IPS-18c (cell line): ENCODE measurements around the gene ZNF121.
A peak's percentile ranks its signal among the peaks of the same experiment; 100 is the strongest.
"Not testable (repeated sequence)": the region's sequence is repeated elsewhere in the genome, so short reads cannot be mapped to it uniquely, and the experiment has no call there.

Experiments
- H3K4me3 ChIP-seq: 2 replicates; pipeline ENCODE4 v1.7.0; 2013; ENCODE audit warnings: low read depth, mild to moderate bottlenecking, low read length, moderate library complexity; ENCODE audit not compliant: insufficient read depth
- H3K9me3 ChIP-seq: one replicate; pipeline ENCODE4 v1.6.1; 2013; ENCODE audit warnings: mild to moderate bottlenecking, low read length, moderate library complexity; ENCODE audit not compliant: control insufficient read depth, insufficient read depth

The ZNF121 gene

DNA sequence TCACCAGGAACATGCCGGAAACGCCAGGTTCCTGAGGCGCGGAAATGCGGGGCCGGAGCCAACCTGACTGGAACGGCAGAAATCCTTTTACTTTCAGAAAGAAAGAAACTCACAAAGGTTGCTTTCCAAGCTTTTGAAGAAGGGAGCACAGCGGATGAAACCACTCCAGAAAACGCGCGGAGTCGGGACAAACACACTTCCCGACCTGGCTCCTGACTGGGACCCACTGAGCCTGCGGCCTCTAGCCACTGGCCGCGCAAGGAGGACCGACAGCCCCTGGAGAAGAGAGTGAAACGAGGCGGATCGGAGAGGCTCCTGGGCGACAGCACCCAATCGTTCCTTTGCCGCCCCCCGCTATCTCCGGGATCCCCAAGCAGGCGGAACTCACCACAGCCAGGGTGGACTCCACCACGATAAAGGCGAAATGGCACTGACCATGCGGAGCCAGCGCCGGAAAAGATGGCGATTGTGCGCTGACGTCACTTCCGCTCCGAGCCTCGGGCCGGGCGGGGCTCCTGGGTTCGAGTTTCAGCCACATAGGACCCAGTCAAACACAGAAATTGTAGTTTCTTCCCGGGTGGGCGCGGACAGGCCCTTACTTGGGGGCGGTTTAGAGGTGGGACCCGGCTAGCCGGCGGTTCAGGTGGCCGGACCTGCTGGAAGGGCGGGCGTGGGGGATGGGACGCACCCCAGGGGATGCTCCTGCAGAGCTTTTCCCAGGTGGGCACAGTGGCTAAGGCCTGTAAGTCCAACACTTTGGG lies at the start of gene ZNF121:
ZNF121 (minus strand) TSS at position 432 of the 761 bp plus-strand sequence. CDS start 16,407 bp downstream, outside the sequence.
- peaks cover 4% of the 10 kb centered on the region for H3K9me3 ChIP-seq
- peak within 1 kb of the TSS; percentile 96 for H3K4me3 ChIP-seq

DNA sequence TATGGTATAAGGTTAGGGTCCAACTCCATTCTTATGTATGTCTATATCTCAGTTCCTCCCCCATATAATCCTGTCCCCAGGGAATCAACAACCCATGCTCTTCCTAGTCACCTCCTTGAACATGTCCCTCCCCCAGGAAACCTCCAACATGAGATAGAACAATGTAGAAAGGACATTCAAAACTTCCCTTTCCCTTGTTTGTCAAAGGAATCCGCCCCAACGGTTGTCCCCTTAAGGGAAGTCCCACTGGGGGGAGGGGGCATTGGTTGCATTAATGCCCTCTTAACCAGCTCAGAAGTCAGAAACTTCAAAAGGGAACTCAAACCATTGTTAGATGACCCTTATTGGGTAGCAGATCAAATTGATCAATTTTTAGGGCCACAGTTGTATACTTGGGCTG lies 43.6 kb upstream of the ZNF121 start:
- Histone ChIP-seq H3K9me3 (no peaks in the 10 kb centered on the region), H3K4me3 (no peak overlapping the region)

DNA sequence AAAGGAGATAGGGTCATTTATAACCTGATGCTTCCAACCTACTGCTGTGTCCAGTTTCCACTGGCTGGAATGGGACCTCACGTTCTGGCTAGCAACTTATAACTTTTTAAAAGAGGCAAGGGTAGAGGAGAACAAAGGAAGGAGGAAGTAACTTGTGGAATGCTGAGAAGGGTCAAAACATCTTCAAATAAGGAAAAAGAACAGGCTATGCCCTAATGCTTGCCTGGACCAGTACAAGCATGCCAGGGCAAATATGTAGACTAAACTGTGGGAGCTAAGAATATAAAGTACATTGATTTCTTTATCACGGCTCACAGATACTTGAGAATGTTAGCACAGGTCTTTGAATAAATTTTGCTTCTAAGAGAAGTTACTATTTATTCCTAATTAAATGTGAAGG lies 38.2 kb upstream of the ZNF121 start:
- no peak overlapping the region for H3K4me3 ChIP-seq

DNA sequence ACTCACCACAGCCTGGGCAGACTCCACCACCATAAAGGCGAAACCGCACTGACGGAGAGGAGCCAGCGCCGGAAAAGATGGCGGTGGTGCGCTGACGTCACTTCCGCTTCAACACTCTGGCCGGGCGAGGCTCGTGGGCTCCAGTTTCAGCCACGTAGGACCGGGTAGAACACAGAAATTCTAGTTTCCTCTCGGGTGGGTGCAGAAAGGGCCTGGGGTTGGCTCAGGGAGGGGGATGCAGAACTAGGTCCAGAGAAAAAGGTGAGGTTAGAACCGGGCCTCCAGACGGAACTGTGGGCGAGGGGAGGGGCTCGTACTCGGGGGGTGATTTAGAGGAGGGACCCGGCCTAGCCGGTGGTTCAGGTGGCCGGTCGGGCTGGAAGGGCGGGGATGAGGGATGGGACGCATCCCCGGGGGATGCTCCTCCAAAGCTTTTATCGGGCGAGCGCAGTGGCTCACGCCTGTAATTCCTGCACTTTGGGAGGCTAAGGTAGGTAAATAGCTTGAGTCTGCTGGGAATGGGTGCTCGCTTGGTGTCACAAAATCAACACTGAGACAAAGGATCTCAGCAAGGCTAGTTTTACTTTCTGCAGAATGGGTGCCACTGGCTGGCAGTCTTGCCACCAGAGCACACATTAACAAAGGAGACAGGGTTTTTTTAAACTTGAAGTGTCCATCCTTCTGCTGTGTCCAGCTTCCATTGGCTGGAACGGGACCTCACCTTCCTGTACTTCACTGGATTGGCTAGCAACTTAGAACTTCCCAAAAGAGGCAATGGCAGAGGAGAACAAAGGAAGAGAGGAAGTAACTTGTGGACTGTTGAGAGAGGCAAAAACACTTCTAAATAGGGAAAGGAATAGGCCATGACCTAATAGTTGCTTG lies 37.1 kb upstream of the ZNF121 start, which contains the start of gene ZNF561:
ZNF561 (minus strand) TSS at position 77 of the 882 bp plus-strand sequence. CDS start 1,776 bp downstream, outside the sequence.
- H3K9me3 ChIP-seq, result no peaks in the 10 kb centered on the region
- peak within 1 kb of the TSS; percentile 98 for H3K4me3 ChIP-seq

More for the DNA sequence above, 38.2 kb upstream of the ZNF121 start:
- H3K9me3 ChIP-seq, result no peaks in the 10 kb centered on the region

DNA sequence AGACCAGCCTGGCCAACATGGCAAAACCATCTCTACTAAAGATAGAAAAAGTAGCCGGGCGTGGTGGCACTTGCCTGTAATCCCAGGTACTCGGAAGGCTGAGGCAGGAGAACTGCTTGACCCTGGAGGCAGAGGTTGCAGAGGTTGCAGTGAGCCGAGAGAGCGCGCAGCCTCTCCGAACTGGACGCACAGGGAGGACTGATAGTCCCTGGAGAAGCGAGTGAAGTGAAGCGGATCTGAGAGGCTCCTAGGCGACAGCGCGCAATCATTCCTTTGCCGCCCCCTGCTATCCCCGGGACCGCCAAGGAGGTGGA lies 36.5 kb upstream of the ZNF121 start:
- H3K9me3 ChIP-seq, result no peaks in the 10 kb centered on the region
- peak overlapping the region; percentile 98 for H3K4me3 ChIP-seq

DNA sequence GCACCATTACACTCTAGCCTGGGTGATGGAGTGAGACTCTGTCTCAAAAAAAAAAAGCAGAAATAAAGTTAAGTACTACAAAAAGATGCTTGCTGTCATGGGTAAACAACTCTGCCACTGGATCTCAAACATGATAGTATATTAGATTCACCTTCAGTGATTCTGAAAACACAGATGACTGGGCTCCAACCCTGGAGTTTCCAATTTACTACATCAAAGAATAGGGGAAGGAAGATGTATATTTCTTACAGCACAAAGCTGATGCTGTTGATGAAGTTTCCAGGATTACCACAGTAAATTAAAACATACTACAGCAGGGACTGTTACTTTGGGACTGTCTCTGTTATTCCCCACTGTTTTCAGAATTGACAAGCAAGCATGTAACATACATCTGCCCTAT lies 31.5 kb upstream of the ZNF121 start:
- H3K9me3 ChIP-seq, result peaks cover 20% of the 10 kb centered on the region
- H3K4me3 ChIP-seq, result no peak overlapping the region

DNA sequence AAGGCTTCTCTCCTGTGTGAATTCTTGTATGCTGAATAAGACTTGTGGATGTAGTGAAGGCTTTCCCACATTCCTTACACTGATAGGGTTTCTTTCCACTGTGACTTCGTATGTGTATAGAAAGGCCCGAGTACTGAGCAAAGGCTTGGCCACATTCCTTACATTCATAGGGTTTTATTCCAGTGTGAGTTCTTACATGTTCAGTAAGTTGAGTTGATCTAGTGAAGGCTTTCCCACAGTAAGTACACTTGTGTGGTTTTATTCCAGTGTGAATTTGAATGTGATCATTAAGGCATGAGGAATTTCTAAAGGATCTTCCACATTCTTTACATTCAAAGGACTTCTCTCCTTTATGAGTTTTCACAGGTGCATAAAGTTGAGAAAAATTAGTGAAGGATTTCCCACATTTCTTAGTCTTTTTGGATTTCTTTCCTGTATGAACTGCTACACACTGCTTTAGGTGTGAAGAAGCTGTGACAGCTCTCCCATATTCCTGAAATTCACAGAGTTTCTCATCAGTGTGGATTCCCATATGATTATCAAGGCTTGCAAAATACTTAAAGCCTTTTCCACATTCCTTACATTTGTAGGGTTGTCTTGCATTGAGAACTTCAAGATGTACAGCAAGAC lies 26.3 kb upstream of the ZNF121 start:
- H3K9me3 ChIP-seq, result peaks cover 28% of the 10 kb centered on the region
- no peak overlapping the region for H3K4me3 ChIP-seq

DNA sequence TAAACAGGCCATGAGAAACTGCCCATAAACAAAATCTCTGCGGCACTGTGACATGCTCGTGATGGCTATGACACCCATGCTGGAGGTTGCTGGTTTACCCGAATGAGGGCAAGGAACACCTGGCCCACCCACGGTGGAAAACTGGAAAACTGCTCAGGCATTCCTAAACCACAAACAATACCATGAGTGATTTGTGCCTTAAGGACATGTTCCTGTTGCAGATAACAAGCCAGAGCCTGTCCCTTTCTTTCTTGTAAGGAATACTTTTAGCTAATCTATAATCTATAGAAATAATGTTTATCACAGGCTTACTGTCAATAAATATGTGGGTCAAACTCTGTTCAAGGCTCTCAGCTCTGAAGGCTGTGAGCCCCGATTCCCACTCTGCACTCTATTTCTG lies 24.6 kb upstream of the ZNF121 start:
- H3K9me3 ChIP-seq, result peaks cover 26% of the 10 kb centered on the region
- no peak overlapping the region for H3K4me3 ChIP-seq

DNA sequence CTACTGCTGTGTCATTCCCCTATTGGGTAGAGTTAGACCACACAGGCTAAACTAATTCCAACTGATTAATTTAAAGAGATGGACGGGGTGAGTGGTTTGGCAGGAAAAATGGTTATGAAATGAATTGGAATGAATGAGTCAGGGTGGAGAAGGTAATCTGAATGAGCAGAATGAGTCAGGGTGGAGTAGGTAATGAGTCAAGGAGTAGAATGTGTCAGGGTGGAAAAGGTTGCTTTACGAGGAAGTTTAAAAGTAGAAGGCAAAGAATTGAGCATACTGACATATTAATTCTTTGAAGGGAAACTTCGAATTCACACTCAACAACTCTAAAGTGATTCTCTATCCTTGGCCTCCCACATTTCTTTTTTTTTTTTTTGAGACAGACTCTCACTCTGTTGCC lies 12.7 kb upstream of the ZNF121 start:
- Histone ChIP-seq H3K4me3 (no peak overlapping the region), H3K9me3 (no peaks in the 10 kb centered on the region)

DNA sequence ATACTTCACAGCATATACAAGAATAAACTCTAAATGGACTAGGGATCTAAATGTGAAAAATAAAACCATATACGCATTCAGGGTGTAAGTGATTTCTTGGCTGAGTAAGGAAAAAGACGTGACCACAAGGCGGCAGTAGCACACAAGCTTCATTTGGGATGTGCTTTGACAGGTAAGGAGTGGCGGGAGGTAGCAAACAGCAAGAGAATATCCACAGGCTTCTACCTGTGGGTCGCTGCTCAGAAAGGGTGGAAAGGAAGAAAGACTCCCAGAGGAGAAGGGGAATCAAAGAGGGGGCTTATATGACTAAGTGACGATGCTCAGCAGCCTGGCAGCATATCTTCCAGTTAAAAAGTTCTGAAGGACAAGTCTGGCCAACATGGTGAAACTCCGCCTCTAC lies 2.5 kb upstream of the ZNF121 start:
- no peaks in the 10 kb centered on the region for H3K9me3 ChIP-seq
- H3K4me3 ChIP-seq, result no peak overlapping the region

DNA sequence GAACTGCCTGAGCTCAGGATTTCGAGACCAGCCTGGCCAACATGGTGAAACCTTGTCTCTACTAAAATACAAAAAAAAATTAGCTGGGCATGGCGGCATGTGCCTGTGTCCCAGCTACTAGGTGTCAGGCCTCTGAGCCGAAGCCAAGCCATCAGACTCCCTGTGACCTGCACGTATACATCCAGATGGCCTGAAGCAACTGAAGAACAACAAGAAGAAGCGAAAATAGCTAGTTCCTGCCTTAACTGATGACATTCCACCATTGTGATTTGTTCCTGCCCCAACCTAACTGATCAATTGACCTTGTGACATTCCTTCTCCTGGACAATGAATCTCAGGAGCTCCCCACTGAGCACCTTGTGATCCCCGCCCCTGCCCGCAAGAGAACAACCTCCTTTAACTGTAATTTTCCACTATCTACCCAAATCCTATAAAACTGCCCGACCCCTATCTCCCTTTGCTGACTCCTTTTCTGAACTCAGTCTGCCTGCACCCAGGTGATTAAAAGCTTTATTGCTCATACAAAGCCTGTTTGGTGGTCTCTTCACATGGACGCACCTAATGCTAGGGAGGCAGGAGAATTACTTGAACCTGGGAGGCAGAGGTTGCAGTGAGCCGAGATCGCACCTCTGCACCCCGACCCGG lies 2.1 kb downstream of the ZNF121 start:
- peak overlapping the region; percentile 96 for H3K4me3 ChIP-seq
- H3K9me3 ChIP-seq, result not testable (repeated sequence)

DNA sequence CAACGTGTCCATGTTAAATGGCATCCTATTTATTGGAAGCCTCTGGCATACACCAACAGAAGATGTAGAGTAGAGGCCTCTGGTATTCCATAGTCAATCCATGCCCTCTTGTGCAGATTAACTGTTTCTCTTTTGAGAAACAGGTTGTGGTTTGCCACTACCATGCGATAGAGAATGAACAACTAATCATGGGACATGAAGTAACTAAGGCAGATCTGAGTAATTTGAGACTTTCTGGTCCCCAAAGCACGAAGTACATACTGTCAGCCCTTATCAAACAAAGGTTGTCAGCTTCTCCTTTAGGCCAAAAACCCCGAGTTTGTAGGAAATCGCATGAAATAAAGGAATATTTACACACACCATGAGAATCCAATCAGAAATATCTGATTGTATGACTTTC lies 3.6 kb downstream of the ZNF121 start:
- Histone ChIP-seq H3K4me3 (peak overlapping the region; percentile 12; the same call in 1 of the 2 replicates), H3K9me3 (peaks cover 4% of the 10 kb centered on the region)

DNA sequence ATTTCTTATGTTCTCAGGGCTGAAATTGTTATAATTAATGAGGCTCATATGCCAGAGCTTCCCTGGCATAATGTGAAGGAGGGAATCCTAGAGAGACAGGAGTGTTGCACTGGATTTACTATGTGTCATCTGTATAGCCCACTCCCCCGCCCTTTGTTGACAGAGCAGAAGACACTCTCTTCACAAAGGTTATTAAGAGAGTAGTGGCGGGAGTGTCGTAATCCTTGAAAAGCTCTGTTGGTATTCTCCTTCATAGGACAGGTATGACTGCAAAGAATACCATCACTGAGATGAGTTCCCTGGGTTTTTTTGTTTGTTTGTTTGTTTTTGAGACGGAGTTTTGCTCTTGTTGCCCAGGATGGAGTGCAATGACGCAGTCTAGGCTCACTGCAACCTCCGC lies 14.0 kb downstream of the ZNF121 start:
- Histone ChIP-seq H3K9me3 (peaks cover 46% of the 10 kb centered on the region), H3K4me3 (no peak overlapping the region)

DNA sequence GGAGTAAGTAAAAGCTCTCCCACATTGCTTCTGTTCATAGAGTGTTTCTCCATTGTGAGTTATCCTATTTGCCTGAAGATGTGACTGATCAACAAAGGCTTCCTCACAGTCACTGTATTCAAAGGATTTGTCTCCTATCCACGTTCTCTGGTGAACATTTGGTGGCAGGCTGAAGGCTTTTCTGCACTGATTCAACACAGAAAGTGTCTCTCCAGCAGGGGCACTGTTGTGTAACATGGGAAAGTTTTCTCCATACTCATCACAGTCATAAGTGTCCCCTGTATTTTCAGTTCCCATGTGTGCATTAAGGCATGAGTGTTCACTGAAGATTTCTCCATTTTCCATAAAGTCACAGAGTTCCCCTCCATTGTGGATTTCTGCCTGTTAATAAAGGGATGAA lies 17.6 kb downstream of the ZNF121 start:
- Histone ChIP-seq H3K9me3 (peaks cover 38% of the 10 kb centered on the region), H3K4me3 (no peak overlapping the region)

DNA sequence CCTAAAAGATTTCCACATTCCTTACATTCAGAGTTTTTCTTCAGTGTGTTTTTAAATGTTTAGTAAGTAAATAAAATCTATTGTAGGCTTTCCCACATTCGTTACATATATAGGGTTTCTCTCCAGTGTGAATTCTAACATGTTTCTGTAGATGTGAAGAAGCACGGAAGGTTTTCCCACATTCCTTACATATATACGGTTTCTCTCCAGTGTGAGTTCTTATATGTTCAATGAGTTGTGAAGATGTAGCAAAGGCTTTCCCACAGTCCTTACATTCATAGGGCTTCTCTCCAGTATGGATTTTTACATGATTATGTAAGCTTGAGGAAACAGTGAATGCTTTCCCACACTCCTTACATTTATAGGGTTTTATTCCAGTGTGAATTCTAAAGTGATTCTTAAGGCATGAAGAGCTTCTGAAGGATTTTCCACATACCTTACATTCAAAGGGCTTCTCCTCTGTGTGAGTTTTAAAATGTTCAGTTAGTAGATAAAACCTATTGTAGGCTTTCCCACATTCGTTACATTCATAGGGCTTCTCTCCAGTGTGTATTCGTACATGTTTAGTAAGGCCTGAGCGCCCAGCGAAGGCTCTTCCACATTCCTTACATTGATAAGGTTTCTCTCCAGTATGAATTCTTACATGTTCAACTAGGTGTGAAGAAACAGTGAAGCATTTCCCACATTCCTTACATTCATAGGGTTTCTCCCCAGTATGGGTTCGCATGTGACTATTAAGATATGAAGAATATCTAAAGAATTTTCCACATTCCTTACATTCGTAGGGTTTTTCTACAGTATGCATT lies 18.2 kb downstream of the ZNF121 start:
- peaks cover 38% of the 10 kb centered on the region for H3K9me3 ChIP-seq
- no peak overlapping the region for H3K4me3 ChIP-seq

DNA sequence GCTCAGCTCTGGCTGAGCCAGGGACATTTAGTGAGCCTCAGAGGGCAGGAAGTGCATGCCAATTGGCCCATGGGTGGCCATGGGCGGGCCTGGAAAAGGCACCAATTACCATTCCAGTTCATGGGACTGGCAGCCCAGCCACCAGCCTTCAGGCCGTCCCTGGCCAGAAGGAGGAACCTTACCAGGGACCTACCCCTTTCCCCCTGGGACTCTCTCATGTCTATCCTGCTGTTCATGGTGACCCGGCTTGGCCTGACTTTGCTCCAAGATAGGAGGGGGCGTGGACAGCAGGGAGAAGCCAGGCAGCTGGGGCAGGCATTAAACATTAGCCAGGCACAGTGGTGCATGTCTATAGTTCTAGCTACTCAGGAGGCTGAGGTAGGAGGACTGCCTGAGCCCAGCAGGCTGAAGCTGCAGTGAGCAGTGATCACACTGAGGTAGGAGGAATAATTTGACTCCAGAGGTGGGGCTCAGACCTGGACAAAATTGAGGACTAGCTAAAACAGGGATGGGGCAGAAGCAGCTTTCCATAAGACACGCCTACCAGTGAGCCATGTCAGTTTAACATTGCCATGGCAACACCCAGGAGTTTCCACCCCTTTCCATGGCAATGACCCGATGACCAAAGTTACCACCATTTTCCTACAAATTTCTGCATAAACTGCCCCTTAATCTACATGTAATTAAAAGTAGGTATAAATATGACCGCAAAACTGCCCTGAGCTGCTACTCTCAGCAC lies 31.6 kb downstream of the ZNF121 start:
- Histone ChIP-seq H3K4me3 (no peak overlapping the region; the same call in 1 of the 2 replicates), H3K9me3 (peaks cover 13% of the 10 kb centered on the region)
